ENCODE measurements around the gene OLIG1.

OLIG1 gene

GRCh38 chr21:33069994-33070743 lies at the start of gene OLIG1:
TSS of gene OLIG1 (plus strand) at chr21:33070141. CDS start at chr21:33070247, 106 bp downstream.
- DNase-seq, result no peak

DNA sequence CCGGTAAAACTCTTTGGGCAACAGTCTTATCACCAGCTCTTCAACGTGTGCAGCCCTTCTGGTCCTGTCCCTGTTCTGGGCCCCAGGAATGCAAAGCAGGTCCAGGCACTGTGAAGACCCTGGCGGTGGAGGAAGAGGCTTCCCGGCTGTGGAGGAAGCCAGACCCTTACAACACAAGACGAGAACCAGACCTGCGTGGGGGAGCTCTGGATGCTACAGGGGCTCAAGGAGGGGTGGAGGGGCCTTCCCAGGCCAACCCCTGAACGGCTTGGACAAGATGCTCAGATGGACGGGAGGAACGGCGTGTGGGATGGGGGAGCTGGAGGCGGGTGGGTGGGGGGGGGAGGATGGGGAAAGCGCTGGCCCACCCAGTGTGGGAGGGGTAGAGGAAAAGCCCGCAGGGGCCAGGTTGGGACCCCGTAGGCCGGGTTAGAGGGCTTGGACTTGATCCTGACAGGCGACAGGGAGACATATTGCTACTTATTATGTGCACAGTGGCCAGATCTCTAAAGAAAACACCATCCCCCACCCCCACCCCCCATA lies 49.3 kb upstream of the OLIG1 start:
- no peak for DNase-seq

- no peak for DNase-seq
Measured at GRCh38 chr21:33021150-33021549, 48.8 kb upstream of the OLIG1 start.

DNA sequence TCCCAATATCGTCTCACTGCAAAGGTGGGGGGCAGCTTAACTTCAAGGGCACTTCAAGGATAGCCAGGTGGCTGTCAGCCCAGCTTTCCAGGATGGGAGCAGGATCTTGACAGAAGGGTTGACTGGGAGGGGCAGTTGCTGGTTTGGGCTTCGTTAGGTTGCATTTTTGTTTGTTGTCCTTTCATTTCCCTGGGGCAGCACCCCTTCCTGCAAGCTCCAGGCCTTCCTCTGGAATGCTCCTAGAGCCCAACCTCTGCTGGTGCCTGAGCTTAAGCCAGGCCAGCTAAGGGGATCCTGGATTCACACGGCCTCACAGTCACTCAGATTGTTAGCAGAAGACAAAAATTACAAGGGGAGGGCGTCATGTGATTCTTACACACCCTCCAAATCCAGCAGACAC lies 48.3 kb upstream of the OLIG1 start:
- no peak for DNase-seq

- no peak for DNase-seq
Measured at GRCh38 chr21:33022489-33022827, 47.5 kb upstream of the OLIG1 start.

DNA sequence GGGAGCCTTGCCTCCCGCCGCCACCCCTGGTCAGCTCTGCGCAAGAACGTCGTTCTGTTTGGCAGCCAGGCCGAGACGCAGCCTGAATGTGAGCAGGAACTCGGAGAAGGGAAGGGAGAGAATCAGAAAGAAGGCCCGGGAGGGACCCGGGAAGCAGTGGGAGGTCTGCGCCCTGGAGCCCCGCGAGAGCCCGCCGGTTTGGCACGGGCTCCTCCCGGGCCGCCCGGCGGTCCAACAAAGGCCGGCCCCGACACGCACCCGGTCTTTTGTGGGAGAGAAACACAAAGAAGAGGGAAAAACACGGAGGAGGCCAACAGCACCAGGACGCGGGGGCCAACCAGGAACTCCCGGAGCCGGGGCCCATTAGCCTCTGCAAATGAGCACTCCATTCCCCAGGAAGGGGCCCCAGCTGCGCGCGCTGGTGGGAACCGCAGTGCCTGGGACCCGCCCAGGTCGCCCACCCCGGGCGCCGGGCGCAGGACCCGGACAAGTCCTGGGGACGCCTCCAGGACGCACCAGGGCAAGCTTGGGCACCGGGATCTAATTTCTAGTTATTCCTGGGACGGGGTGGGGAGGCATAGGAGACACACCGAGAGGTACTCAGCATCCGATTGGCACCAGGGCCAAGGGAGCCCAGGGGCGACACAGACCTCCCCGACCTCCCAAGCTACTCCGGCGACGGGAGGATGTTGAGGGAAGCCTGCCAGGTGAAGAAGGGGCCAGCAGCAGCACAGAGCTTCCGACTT lies 46.9 kb upstream of the OLIG1 start:
- no peak for DNase-seq

DNA sequence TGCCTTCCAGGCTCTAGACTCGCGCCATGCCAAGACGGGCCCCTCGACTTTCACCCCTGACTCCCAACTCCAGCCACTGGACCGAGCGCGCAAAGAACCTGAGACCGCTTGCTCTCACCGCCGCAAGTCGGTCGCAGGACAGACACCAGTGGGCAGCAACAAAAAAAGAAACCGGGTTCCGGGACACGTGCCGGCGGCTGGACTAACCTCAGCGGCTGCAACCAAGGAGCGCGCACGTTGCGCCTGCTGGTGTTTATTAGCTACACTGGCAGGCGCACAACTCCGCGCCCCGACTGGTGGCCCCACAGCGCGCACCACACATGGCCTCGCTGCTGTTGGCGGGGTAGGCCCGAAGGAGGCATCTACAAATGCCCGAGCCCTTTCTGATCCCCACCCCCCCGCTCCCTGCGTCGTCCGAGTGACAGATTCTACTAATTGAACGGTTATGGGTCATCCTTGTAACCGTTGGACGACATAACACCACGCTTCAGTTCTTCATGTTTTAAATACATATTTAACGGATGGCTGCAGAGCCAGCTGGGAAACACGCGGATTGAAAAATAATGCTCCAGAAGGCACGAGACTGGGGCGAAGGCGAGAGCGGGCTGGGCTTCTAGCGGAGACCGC lies 46.3 kb upstream of the OLIG1 start:
- DNase-seq, result no peak

DNA sequence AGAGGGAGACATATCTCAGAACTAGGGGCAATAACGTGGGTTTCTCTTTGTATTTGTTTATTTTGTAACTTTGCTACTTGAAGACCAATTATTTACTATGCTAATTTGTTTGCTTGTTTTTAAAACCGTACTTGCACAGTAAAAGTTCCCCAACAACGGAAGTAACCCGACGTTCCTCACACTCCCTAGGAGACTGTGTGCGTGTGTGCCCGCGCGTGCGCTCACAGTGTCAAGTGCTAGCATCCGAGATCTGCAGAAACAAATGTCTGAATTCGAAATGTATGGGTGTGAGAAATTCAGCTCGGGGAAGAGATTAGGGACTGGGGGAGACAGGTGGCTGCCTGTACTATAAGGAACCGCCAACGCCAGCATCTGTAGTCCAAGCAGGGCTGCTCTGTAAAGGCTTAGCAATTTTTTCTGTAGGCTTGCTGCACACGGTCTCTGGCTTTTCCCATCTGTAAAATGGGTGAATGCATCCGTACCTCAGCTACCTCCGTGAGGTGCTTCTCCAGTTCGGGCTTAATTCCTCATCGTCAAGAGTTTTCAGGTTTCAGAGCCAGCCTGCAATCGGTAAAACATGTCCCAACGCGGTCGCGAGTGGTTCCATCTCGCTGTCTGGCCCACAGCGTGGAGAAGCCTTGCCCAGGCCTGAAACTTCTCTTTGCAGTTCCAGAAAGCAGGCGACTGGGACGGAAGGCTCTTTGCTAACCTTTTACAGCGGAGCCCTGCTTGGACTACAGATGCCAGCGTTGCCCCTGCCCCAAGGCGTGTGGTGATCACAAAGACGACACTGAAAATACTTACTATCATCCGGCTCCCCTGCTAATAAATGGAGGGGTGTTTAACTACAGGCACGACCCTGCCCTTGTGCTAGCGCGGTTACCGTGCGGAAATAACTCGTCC lies 45.5 kb upstream of the OLIG1 start:
- no peak for DNase-seq

DNA sequence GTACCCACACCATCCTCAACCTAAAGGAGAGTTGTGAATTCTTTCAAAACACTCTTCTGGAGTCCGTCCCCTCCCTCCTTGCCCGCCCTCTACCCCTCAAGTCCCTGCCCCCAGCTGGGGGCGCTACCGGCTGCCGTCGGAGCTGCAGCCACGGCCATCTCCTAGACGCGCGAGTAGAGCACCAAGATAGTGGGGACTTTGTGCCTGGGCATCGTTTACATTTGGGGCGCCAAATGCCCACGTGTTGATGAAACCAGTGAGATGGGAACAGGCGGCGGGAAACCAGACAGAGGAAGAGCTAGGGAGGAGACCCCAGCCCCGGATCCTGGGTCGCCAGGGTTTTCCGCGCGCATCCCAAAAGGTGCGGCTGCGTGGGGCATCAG lies 44.8 kb upstream of the OLIG1 start:
- no peak for DNase-seq

- no peak for DNase-seq
Measured at GRCh38 chr21:33025489-33026442, 44.2 kb upstream of the OLIG1 start, which contains the start of gene OLIG2. TSS of gene OLIG2 (plus strand) at chr21:33025935. CDS start at chr21:33026863, 928 bp downstream.

- DNase-seq, result no peak
Measured at GRCh38 chr21:33026443-33026858, 43.5 kb upstream of the OLIG1 start.

DNA sequence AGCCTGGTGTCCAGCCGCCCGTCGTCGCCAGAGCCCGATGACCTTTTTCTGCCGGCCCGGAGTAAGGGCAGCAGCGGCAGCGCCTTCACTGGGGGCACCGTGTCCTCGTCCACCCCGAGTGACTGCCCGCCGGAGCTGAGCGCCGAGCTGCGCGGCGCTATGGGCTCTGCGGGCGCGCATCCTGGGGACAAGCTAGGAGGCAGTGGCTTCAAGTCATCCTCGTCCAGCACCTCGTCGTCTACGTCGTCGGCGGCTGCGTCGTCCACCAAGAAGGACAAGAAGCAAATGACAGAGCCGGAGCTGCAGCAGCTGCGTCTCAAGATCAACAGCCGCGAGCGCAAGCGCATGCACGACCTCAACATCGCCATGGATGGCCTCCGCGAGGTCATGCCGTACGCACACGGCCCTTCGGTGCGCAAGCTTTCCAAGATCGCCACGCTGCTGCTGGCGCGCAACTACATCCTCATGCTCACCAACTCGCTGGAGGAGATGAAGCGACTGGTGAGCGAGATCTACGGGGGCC lies 43.0 kb upstream of the OLIG1 start:
- no peak for DNase-seq

GRCh38 chr21:33027401-33028286 lies 42.3 kb upstream of the OLIG1 start:
- no peak for DNase-seq

- no peak for DNase-seq
Measured at GRCh38 chr21:33028287-33028670, 41.7 kb upstream of the OLIG1 start.

GRCh38 chr21:33028773-33029384 lies 41.1 kb upstream of the OLIG1 start:
- DNase-seq, result no peak

DNA sequence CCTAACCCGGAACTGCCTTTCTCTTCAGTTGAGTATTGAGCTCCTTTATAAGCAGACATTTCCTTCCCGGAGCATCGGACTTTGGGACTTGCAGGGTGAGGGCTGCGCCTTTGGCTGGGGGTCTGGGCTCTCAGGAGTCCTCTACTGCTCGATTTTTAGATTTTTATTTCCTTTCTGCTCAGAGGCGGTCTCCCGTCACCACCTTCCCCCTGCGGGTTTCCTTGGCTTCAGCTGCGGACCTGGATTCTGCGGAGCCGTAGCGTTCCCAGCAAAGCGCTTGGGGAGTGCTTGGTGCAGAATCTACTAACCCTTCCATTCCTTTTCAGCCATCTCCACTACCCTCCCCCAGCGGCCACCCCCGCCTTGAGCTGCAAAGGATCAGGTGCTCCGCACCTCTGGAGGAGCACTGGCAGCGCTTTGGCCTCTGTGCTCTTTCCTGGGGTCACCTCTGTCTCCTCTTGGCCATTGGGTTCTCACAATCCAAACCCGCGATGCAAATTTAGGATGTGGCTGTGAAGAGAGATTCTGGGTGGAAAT lies 40.5 kb upstream of the OLIG1 start:
- no peak for DNase-seq

DNA sequence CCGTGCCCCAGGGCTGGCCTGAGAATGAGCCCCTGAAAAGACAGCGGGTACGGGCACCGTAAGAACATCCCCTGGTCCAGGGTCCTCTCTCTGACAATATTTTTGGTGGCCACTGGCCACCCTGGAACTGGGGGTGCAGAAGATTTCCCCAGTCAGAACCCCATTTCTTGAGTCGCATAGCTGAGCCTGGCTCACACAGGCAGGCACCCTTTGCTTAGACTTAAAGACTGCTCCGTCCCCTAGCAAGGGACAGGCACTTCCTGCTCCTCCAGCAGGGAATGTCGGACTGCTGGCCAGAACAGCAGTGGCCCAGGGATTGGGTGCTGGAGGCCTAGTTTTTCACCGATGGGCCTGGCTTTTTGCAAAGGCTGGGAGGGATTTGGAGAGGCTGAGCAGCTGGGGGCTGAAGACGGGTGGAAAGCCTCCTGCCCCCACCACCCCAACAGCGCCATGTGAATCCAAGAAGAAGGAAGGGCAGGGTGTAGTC lies 39.9 kb upstream of the OLIG1 start:
- DNase-seq, result no peak

DNA sequence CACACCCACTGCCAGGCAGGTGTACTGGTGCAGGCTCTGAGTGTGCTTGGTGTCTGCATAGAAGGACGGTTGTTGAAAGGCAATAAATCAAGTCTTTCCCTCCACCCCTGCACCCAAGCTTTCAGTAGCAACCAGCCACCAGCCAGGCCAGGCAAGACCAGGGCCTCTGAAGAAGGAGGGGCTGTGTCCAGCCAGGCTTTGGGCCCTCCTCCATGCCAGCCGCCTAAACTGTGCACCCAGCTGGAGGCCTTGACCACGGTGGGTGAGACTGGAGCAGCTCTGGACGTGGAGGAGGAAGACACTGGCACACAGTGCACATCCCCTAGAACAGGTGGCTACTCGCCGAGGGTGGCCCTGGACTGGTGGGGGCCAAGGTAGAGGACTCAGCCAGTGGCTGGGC lies 39.3 kb upstream of the OLIG1 start:
- DNase-seq, result no peak

Measured in NCI-H187 treated with DMSO at 0.1 percent for 48 hours (cell line).